Osteocyte (in vitro differentiated cells): Measurements from ENCODE around the gene ZNF616. TPM values are rescaled to one million over a fixed set of nuclear protein-coding genes. Genes with fewer than 3 reads are reported as not detected.

Source experiments
- DNase-seq: peaks from one replicate; pipeline ENCODE4 v3.0.0; 2021; ENCODE audit warnings: mixed read lengths; ENCODE audit not compliant: unreplicated experiment; ENCODE audit errors: extremely low spot score
- H3K27ac Mint-ChIP-seq: one replicate; pipeline ENCODE4 v1.8.0; 2021; ENCODE audit warnings: mild to moderate bottlenecking, mixed read lengths; ENCODE audit not compliant: unreplicated experiment
- H3K27me3 Mint-ChIP-seq: one replicate; pipeline ENCODE4 v1.8.0; 2021; ENCODE audit warnings: mixed read lengths; ENCODE audit not compliant: unreplicated experiment
- H3K36me3 Mint-ChIP-seq: one replicate; pipeline ENCODE4 v1.8.0; 2021; ENCODE audit warnings: mixed read lengths; ENCODE audit not compliant: unreplicated experiment
- H3K4me1 Mint-ChIP-seq: one replicate; pipeline ENCODE4 v1.8.0; 2021; ENCODE audit warnings: mixed read lengths; ENCODE audit not compliant: unreplicated experiment
- H3K4me3 Mint-ChIP-seq: one replicate; pipeline ENCODE4 v1.8.0; 2021; ENCODE audit warnings: mild to moderate bottlenecking, moderate library complexity, mixed read lengths; ENCODE audit not compliant: unreplicated experiment
- H3K9me3 Mint-ChIP-seq: one replicate; pipeline ENCODE4 v1.8.0; 2021; ENCODE audit warnings: mixed read lengths; ENCODE audit not compliant: unreplicated experiment
- CTCF ChIP-seq: fragments of 200-600 bp; sonication (generic); IDR thresholded peaks from 2 replicates; pipeline ENCODE4 v1.5.0; 2021; ENCODE audit warnings: antibody characterized with exemption, mild to moderate bottlenecking, moderate library complexity
- total RNA-seq: library from RNA; stranded (reverse); gene quantifications from 2 replicates; pipeline ENCODE4 v1.2.1, GENCODE V29; 2021

Gene ZNF616
- total RNA-seq, 1 donor from 2014 or later = 16.5 TPM

GRCh38 chr19:52172347-52172746 is 32.6 kb upstream of the ZNF616 start:
- Mint-ChIP-seq H3K4me1 (peaks cover 22% of the 10 kb centered on the region), H3K36me3 (peaks cover 19% of the 10 kb centered on the region), H3K4me3 (peak overlapping the region; percentile 98), H3K9me3 (peaks cover 4% of the 10 kb centered on the region), H3K27me3 (no peaks in the 10 kb centered on the region), H3K27ac (no peak overlapping the region)
- TF ChIP-seq CTCF = no peak
- DNase-seq = no peak

GRCh38 chr19:52171321-52172169 is 31.8 kb upstream of the ZNF616 start, which contains the start of gene ZNF836:
Gene ZNF836 (minus strand): TSS chr19:52171621. CDS start chr19:52168072, 3,549 bp downstream.
- peak within 1 kb of the TSS; percentile 94 for H3K27ac Mint-ChIP-seq
- peaks cover 22% of the 10 kb centered on the region for H3K4me1 Mint-ChIP-seq
- TF ChIP-seq CTCF = no peak
- peaks cover 23% of the 10 kb centered on the region for H3K36me3 Mint-ChIP-seq
- peak within 1 kb of the TSS; percentile 98 for H3K4me3 Mint-ChIP-seq
- DNase-seq = peak; percentile 89
- H3K9me3 Mint-ChIP-seq = peaks cover 4% of the 10 kb centered on the region
- no peaks in the 10 kb centered on the region for H3K27me3 Mint-ChIP-seq

- peak overlapping the region; percentile 98 for H3K4me3 Mint-ChIP-seq
- peaks cover 22% of the 10 kb centered on the region for H3K4me1 Mint-ChIP-seq
- no peaks in the 10 kb centered on the region for H3K27me3 Mint-ChIP-seq
- no peak for TF ChIP-seq CTCF
- H3K36me3 Mint-ChIP-seq = peaks cover 23% of the 10 kb centered on the region
- peak overlapping the region; percentile 94 for H3K27ac Mint-ChIP-seq
- peaks cover 4% of the 10 kb centered on the region for H3K9me3 Mint-ChIP-seq
- DNase-seq = no peak
These were observed 31.2 kb upstream of the ZNF616 start for GRCh38 chr19:52170863-52171320.

GRCh38 chr19:52170304-52170703 is 30.6 kb upstream of the ZNF616 start:
- no peaks in the 10 kb centered on the region for H3K27me3 Mint-ChIP-seq

More at GRCh38 chr19:52170304-52170703, 30.6 kb upstream of the ZNF616 start:
- no peak for TF ChIP-seq CTCF
- Mint-ChIP-seq H3K4me1 (peaks cover 22% of the 10 kb centered on the region), H3K27ac (peak overlapping the region; percentile 94), H3K36me3 (peaks cover 27% of the 10 kb centered on the region), H3K4me3 (peak overlapping the region; percentile 98), H3K9me3 (peaks cover 4% of the 10 kb centered on the region)
- DNase-seq = no peak
